A673 (cell line): Measurements from ENCODE around the gene MAPK8IP3. TPM values are rescaled to one million over a fixed set of nuclear protein-coding genes. Genes with fewer than 3 reads are reported as not detected.
A peak's percentile ranks its signal among the peaks of the same experiment; 100 is the strongest.

Experiments
- BruUV-seq: library from RNA; stranded (reverse); fragments of 400-500 nt; replicated peaks from 2 replicates; lab custom pipeline; 2021; lab: Mats Ljungman, UMichigan
- CTCF ChIA-PET: fragments of 300-600 bp; sonication (Branson Sonifier 250); formaldehyde crosslinking; loops from one replicate; lab custom pipeline; 2022; ENCODE audit warnings: antibody characterized with exemption; lab: Charles Lee
- POLR2A ChIA-PET: fragments of 300-600 bp; sonication (Branson Sonifier 250); formaldehyde crosslinking; loops from one replicate; lab custom pipeline; 2022; ENCODE audit warnings: antibody characterized with exemption; ENCODE audit not compliant: low non-redundant PET; lab: Charles Lee
- DNase-seq: peaks from one replicate; pipeline ENCODE4 v3.0.0-alpha.2; 2015; ENCODE audit warnings: low spot score
- H3K27ac ChIP-seq: fragments of 200-600 bp; sonication (generic); 2 replicates; pipeline ENCODE4 v1.5.1; 2016; ENCODE audit warnings: mixed run types, low read depth, mild to moderate bottlenecking, mixed read lengths, antibody characterized with exemption, low read length; ENCODE audit not compliant: poor library complexity, severe bottlenecking
- H3K27me3 ChIP-seq: fragments of 200-600 bp; sonication (generic); replicated peaks from 2 replicates; pipeline ENCODE4 v1.6.1; 2017; ENCODE audit warnings: mixed run types, low read depth, mild to moderate bottlenecking, mixed read lengths, antibody characterized with exemption, low read length; ENCODE audit not compliant: insufficient read depth, poor library complexity
- H3K36me3 ChIP-seq: fragments of 200-600 bp; sonication (generic); 2 replicates; pipeline ENCODE4 v1.6.1; 2016; ENCODE audit warnings: mixed run types, mild to moderate bottlenecking, mixed read lengths, antibody characterized with exemption, low read length; ENCODE audit not compliant: insufficient read depth, poor library complexity, severe bottlenecking
- H3K4me1 ChIP-seq: fragments of 200-600 bp; sonication (generic); 2 replicates; pipeline ENCODE4 v1.6.1; 2017; ENCODE audit warnings: mixed run types, mild to moderate bottlenecking, mixed read lengths, antibody characterized with exemption, low read length; ENCODE audit not compliant: insufficient read depth, poor library complexity, severe bottlenecking
- H3K4me3 ChIP-seq: fragments of 200-600 bp; sonication (generic); 2 replicates; pipeline ENCODE4 v1.5.1; 2016; ENCODE audit warnings: low read depth, mixed run types, mild to moderate bottlenecking, mixed read lengths, low read length; ENCODE audit not compliant: poor library complexity, severe bottlenecking
- H3K9me3 ChIP-seq: fragments of 200-600 bp; sonication (generic); 2 replicates; pipeline ENCODE4 v1.6.1; 2016; ENCODE audit warnings: mixed run types, low read depth, mild to moderate bottlenecking, mixed read lengths, antibody characterized with exemption, low read length; ENCODE audit not compliant: poor library complexity, severe bottlenecking
- CTCF ChIP-seq: fragments of 300-800, 200-600 bp; sonication (generic); conservative IDR thresholded peaks from 2 replicates; pipeline ENCODE4 v1.5.1; 2017; ENCODE audit warnings: low read depth, mild to moderate bottlenecking, antibody characterized with exemption, low read length, moderate library complexity, mixed read lengths
- EZH2 ChIP-seq: fragments of 200-600 bp; sonication (generic); IDR thresholded peaks from 2 replicates; pipeline ENCODE4 v1.6.1; 2017; ENCODE audit warnings: borderline replicate concordance, low read depth, mild to moderate bottlenecking, mixed read lengths, antibody characterized with exemption, low read length; ENCODE audit not compliant: poor library complexity, severe bottlenecking
- intact Hi-C: fragments of 100-400 bp; cut with micrococcal nuclease; formaldehyde crosslinking; loops from one replicate; pipeline ENCODE4 v1.10.0; 2022; ENCODE audit not compliant: unreplicated experiment
- total RNA-seq: library from RNA; stranded (reverse); gene quantifications from 2 replicates; pipeline ENCODE4 v1.2.3, GENCODE V29; 2021

Gene MAPK8IP3
- total RNA-seq, 1 experiment from 2014 or later, result 69.2 TPM

GRCh38 chr16:1721372-1721771 lies 15.4 kb downstream of the MAPK8IP3 start:
- H3K27me3 ChIP-seq, result no peaks in the 10 kb centered on the region
- H3K36me3 ChIP-seq, result no peaks in the 10 kb centered on the region
- TF ChIP-seq EZH2 (no peak), CTCF (no peak)
- intact Hi-C loops, result no loop called here
- H3K4me1 ChIP-seq, result peaks cover 3% of the 10 kb centered on the region
- H3K9me3 ChIP-seq, result no peaks in the 10 kb centered on the region
- H3K27ac ChIP-seq, result no peak overlapping the region
- H3K4me3 ChIP-seq, result no peak overlapping the region
- DNase-seq, result no peak
- no TSS peak for BruUV-seq
- POLR2A ChIA-PET, result no interaction called here
- CTCF ChIA-PET, result interaction anchor here (0.7 kb wide), 1 partner anchor 536 kb away, joined by 5 read pairs; no protein-coding TSS in a partner anchor

- ChIA-PET POLR2A (no interaction called here), CTCF (interaction anchor here (0.5 to 1.3 kb wide), 2 partner anchors 16 to 424 kb away, joined by 4 to 17 read pairs; partner anchors contain the start of gene MAPK8IP3)
- Histone ChIP-seq H3K4me3 (no peak overlapping the region), H3K36me3 (no peaks in the 10 kb centered on the region), H3K27me3 (no peaks in the 10 kb centered on the region), H3K4me1 (peaks cover 3% of the 10 kb centered on the region), H3K9me3 (no peaks in the 10 kb centered on the region), H3K27ac (no peak overlapping the region)
- TF ChIP-seq EZH2 (no peak), CTCF (peak; percentile 79)
- BruUV-seq, result no TSS peak
- intact Hi-C loops, result no loop called here
- peak; percentile 41 for DNase-seq
These were observed 17.6 kb downstream of the MAPK8IP3 start for GRCh38 chr16:1723450-1724147.

GRCh38 chr16:1724491-1724890 lies 18.5 kb downstream of the MAPK8IP3 start:
- TF ChIP-seq CTCF (no peak), EZH2 (no peak)
- CTCF ChIA-PET, result no interaction called here
- no peak overlapping the region for H3K27ac ChIP-seq

More at GRCh38 chr16:1724491-1724890, 18.5 kb downstream of the MAPK8IP3 start:
- Histone ChIP-seq H3K27me3 (no peaks in the 10 kb centered on the region), H3K4me3 (no peak overlapping the region), H3K4me1 (peaks cover 3% of the 10 kb centered on the region), H3K36me3 (peaks cover 4% of the 10 kb centered on the region), H3K9me3 (no peaks in the 10 kb centered on the region)
- intact Hi-C loops, result no loop called here
- no TSS peak for BruUV-seq
- DNase-seq, result no peak
- POLR2A ChIA-PET, result no interaction called here
